ENCODE results near the gene GIPC2. TPM values are rescaled to one million over a fixed set of nuclear protein-coding genes. Genes with fewer than 3 reads are reported as not detected.

GIPC2 gene
- total RNA-seq, 2 donors from 2014 or later = 1.9 to 3.1 TPM

DNA sequence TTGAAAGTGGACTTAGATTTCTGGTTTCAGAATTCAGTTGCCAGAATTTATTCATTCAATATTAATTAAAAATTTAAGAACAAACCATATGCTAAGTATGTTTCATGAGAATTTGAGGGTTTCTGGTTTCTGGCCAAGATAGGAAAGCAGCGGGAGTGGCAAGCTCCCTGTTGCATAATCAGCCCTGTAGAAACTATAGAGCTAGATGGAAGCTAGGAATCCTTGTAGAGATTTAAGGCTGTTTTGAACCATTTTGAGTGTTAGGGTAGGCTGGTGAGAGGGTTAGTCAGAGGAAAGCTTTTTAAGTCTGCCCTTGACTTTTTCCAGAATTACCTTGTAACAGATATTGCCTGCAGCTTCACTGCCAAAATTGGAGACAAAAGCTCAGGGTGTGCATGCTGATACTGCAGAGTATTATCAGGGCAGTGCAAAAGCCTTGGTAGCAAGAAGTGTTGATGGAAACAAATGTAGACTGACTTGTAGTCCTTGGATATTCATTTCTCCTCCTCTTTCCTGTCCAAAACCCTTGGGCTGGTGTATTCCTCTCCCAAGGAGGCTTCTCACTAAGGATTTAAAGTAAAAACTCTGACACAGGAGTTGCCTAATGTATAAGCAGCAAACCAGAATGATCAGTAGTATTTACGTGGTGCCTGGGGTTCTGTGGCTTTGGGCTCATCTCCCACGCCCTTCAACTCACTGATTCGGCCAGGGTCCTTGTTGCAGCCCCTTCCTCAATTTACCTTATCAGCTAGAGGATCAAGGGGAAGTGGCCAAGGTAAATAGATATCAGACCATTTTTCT lies 12.6 kb upstream of the GIPC2 start:
- no peak for DNase-seq
- peak; percentile 30 to 59 for ATAC-seq
- intact Hi-C loops (cut with DNase I) = no loop called here

GRCh38 chr1:78033797-78034172 lies 12.0 kb upstream of the GIPC2 start:
- intact Hi-C loops (cut with DNase I) = no loop called here
- no peak for ATAC-seq

DNA sequence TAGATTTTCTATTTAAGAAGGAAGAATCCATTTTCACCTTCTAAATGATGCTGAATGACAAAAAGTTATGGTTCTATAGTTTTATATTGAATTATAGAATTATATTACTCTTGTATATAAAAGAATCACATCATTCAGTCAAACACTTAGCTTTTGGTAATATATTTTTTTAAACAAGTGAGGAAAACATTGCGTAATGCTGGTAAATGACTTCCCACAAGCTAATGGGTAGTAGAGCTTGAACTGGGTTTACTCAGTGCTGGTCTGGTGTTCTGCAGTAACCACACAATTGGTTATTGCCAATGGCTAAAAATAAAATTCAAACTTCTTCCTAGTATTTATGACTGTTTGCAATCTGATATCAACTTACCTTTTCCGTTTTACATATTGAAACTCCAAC lies 10.6 kb upstream of the GIPC2 start:
- DNase-seq (no peak), ATAC-seq (no peak)
- intact Hi-C loops (cut with DNase I) = no loop called here

More at GRCh38 chr1:78033797-78034172, 12.0 kb upstream of the GIPC2 start:
- DNase-seq = no peak

- intact Hi-C loops (cut with DNase I) = no loop called here
- no peak for ATAC-seq
These were observed 9.3 kb upstream of the GIPC2 start for GRCh38 chr1:78036450-78036849.

GRCh38 chr1:78038071-78038470 lies 7.7 kb upstream of the GIPC2 start:
- DNase-seq (no peak), ATAC-seq (no peak)
- intact Hi-C loops (cut with DNase I) = no loop called here

More at GRCh38 chr1:78036450-78036849, 9.3 kb upstream of the GIPC2 start:
- DNase-seq = no peak

DNA sequence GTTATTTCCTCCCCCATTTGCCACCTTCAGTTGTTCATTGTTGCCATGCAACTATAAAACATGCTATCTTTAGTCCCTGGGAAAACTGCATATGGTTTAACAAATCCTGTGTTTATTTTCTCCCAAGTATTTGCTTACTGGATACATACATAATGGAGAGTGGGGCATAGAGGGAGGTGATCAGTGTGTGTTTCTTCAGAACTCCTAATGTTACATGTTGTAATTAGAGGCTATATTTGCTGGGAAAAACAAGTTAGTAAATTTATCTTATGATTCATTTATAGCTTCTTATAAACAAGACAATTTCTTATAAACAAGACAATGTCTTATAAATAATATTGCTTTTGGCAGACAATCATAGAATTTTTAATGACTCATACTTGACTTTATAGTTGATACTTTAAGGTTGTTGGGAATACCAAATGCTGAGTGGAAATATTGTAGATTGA lies 7.3 kb upstream of the GIPC2 start:
- intact Hi-C loops (cut with DNase I) = no loop called here
- DNase-seq = no peak
- no peak for ATAC-seq

GRCh38 chr1:78040484-78041089 lies 5.2 kb upstream of the GIPC2 start:
- intact Hi-C loops (cut with DNase I) = no loop called here
- no peak for DNase-seq
- ATAC-seq = no peak

GRCh38 chr1:78043436-78043835 lies 2.3 kb upstream of the GIPC2 start:
- intact Hi-C loops (cut with DNase I) = no loop called here
- ATAC-seq (no peak), DNase-seq (no peak)

DNA sequence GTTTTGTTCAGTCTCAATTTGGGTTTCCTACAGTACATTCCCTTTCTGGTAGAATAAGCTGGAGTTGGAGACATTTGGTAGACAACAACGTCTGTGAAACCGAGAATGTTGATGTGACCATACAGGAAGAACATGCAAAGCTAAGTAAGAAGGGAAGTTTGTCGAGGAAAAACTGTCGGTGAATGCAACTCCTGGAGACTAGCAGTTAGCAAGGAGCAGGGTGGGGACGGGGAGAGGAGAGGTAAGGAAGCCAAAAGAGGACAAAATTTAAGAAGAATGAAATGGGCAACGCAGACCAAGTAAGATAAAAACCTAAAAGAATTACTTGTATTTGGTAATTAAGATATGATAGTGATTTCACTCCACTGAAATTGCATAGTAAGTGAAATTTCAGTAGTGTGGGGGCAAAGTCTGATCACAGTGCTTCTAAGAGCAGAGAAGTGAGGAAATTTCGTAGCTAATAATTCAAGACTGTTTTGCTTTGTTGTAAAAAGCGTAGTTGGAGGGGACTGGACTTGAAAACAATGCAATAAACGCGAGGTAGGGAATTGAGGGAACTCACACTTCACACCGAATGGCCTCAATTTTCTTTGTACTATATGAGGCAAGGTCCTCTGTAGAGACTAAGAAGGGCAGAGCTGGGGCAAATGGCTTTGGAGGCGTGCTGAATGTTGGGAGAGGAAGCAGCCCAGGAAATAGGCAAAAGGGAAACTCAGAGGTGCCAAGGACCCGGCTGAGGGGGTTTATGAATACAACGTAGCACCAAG lies 787 bp upstream of the GIPC2 start:
- no peak for DNase-seq
- ATAC-seq = peak in 1 of 2 donors; percentile 21
- intact Hi-C loops (cut with DNase I) = loop anchor here in 1 of 2 donors (5.0 kb wide), 2 partner anchors 57 to 68 kb away; partner anchors contain the start of gene FUBP1

DNA sequence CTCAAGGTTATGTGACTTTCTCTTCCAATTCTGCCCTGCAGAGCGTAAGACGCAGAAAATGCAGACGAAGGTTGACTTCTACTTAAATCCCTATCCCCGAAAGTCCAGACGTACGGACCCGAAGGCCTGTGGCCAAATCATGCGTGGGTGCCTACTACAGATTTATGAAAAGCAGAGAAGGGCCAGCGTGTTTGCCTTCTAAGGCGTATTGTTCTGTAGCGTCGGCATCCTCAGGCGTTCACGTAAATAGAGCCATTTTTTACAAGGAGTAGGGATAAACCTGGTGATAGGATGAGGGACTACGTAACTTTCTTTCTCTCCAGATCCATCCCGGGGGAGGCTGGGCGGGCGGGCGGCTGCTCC lies 222 bp upstream of the GIPC2 start:
- intact Hi-C loops (cut with DNase I) = loop anchor here in 1 of 2 donors (5.0 kb wide), 2 partner anchors 57 to 68 kb away; partner anchors contain the start of gene FUBP1
- peak in 1 of 2 donors; percentile 47 for ATAC-seq
- no peak for DNase-seq

- ATAC-seq = peak; percentile 31 to 44
- no peak for DNase-seq
- intact Hi-C loops (cut with DNase I) = loop anchor here in 1 of 2 donors (5.0 kb wide), 2 partner anchors 55 to 70 kb away; partner anchors contain the start of gene FUBP1
These were observed 1.3 kb downstream of the GIPC2 start for GRCh38 chr1:78047106-78047505.

- intact Hi-C loops (cut with DNase I) = loop anchor here in 1 of 2 donors (5.0 kb wide), 2 partner anchors 55 to 70 kb away; partner anchors contain the start of gene FUBP1
- ATAC-seq = no peak
- no peak for DNase-seq
These were observed 1.9 kb downstream of the GIPC2 start for GRCh38 chr1:78047631-78048030.

DNA sequence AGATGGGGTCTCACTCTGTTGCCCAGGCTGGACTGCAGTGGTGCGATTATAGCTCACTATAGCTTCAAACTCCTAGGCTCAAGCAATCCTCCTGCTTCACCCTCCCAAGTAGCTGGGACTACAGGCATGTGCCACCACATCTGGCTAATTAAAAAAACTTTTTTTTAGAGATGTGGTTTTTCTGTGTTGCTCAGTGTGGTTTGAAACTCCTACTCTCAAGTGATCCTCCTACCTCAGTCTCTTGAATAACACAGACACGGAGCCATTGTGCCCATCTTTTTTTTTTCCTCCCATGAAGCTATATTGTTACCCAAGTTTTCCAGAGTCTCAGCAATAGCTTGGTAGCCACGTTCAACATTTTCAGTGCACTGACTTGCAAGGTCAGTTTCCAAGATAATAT lies 2.7 kb downstream of the GIPC2 start:
- intact Hi-C loops (cut with DNase I) = loop anchor here in 1 of 2 donors (5.0 kb wide), 2 partner anchors 54 to 71 kb away; partner anchors contain the start of gene FUBP1
- ATAC-seq = no peak

GRCh38 chr1:78049396-78049795 lies 3.6 kb downstream of the GIPC2 start:
- intact Hi-C loops (cut with DNase I) = loop anchor here in 1 of 2 donors (5.0 kb wide), 2 partner anchors 53 to 72 kb away; partner anchors contain the start of gene FUBP1
- DNase-seq (no peak), ATAC-seq (no peak)

More for the DNA sequence above, 2.7 kb downstream of the GIPC2 start:
- DNase-seq = no peak

DNA sequence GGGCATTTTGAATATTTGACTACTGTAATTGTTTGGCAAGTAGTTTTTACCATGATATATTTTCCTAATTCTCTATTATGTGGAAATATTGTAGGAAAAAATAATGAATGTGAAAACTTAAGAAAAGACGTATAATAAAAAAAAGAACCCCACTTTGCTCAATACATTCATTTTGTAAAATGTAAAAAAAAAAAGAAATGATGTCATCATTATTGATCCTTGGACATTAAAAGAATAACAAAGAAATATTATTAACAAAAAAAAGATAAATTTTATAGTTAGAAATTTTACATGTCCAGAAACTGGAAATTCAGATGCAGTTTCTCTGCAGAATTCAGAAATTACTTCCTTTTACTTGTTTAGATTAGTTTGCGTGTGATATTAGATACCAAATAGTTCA lies 5.2 kb downstream of the GIPC2 start:
- DNase-seq (no peak), ATAC-seq (no peak)
- intact Hi-C loops (cut with DNase I) = no loop called here

GRCh38 chr1:78052685-78053405 lies 7.1 kb downstream of the GIPC2 start:
- no peak for DNase-seq
- ATAC-seq = peak in 1 of 2 donors; percentile 25
- intact Hi-C loops (cut with DNase I) = no loop called here

DNA sequence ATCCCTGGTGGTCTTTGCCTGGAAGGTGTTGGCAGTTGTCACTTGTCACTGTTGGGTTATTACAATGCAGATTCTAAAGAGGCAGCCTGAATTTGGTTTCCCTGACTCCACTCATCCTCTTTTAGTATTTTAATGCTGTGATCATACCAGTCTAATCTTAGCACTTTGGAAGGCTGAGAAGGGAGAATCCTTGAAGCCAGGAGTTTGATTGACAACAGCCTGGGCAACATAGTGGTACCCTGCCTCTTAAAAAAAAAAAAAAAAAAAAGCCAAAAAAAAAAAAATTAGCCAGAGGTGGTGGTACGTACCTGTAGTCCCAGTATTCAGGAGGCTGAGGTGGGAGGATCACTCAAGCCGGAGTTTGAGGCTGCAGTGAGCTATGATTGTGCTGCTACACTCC lies 7.7 kb downstream of the GIPC2 start:
- intact Hi-C loops (cut with DNase I) = no loop called here
- no peak for ATAC-seq
- DNase-seq = no peak

DNA sequence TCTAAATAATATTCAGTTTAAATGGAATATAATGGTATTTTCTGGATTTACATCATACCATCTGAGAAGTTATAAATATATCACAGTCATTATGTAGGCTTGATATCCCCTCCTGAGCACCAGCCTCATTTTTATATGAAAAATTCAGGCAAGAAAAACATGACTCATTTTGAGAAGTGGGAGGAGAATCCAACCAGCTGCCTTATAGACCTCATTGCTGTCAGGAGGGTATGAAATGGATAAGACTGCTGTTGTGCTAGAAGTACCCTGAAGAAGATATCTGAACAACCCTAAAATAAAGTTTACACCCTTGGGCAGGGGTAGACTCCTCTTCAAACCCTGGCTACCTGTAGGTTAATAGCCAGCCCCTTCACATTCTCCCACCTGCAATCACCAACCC lies 8.8 kb downstream of the GIPC2 start:
- intact Hi-C loops (cut with DNase I) = no loop called here
- DNase-seq (no peak), ATAC-seq (no peak)

DNA sequence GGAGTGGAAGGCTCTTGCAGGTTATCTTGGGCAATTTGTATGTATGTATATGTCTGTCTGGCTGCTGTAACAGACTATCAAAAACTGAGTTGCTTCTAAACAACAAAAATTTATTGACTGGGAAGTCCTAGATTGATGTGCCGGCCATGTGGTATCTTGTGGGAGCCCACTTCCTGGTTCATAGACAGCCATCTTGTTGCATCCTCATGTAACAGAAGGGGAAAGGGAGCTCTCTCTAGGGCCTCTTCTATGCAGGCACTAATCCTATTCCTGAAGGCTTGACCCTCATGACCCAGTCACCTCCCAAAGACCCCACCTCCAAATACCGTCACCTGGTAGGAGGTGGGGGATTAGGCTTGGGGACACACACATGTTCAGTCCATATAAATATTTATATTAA lies 9.2 kb downstream of the GIPC2 start:
- intact Hi-C loops (cut with DNase I) = no loop called here
- ATAC-seq (no peak), DNase-seq (no peak)
